Right lobe of liver (tissue), 6 donors: ENCODE measurements around the gene ADGRG4. TPM values are rescaled to one million over a fixed set of nuclear protein-coding genes. Genes with fewer than 3 reads are reported as not detected.
"Not testable (repeated sequence)": the region's sequence is repeated elsewhere in the genome, so short reads cannot be mapped to it uniquely, and the experiment has no call there.

Experiments used
- ATAC-seq, 4 donors: fragments of 200-7000 bp; cut with Tn5 transposase; one replicate each; pipeline ENCODE4 v1.9.1; 2020; ENCODE audit warnings: mild to moderate bottlenecking in 4 of 4, moderate library complexity in 4 of 4
- DNase-seq, 3 donors: peaks; one replicate each; pipeline ENCODE4 v3.0.0-alpha.2; 2020
- H3K27ac ChIP-seq, 3 donors: fragments of 200-600 bp; one replicate each; pipeline ENCODE4 v1.8.0; 2022
- H3K27me3 ChIP-seq, 2 donors: fragments of 200-600 bp; one replicate each; pipeline ENCODE4 v1.8.0; 2022
- H3K36me3 ChIP-seq, 4 donors: fragments of 200-600 bp; sonication (generic) in 1 of 4; one replicate each; pipeline versions ENCODE4 v1.5.1 to v1.8.0; 2017 to 2022; ENCODE audit warnings: control low read depth in 1 of 4
- H3K4me1 ChIP-seq, 4 donors: fragments of 200-600 bp; sonication (generic) in 1 of 4; one replicate each; pipeline versions ENCODE4 v1.5.1 to v1.8.0; 2017 to 2022; ENCODE audit warnings: control low read depth in 1 of 4
- H3K4me3 ChIP-seq, 3 donors: fragments of 200-600 bp; one replicate each; pipeline ENCODE4 v1.8.0; 2022
- H3K9me3 ChIP-seq, 4 donors: fragments of 200-600 bp; sonication (generic) in 1 of 4; one replicate each; pipeline versions ENCODE4 v1.5.1 to v1.8.0; 2017 to 2022; ENCODE audit warnings: control low read depth in 1 of 4
- POLR2A ChIP-seq: fragments of 450-650 bp; IDR thresholded peaks from one replicate; pipeline ENCODE4 v1.6.1; 2017; ENCODE audit warnings: antibody characterized with exemption, mild to moderate bottlenecking
- WGBS: methylation state at CpG from one replicate; pipeline ENCODE4 v1.1.6; 2018; ENCODE audit warnings: low coverage, low lambda C conversion rate; ENCODE audit not compliant: insufficient coverage; ENCODE audit errors: missing lambda C conversion rate; 5-methylcytosine and 5-hydroxymethylcytosine counted together
- intact Hi-C, 2 donors: fragments of 100-400 bp; cut with DNase I; formaldehyde crosslinking; loops; one replicate each; pipeline versions ENCODE4 v1.11.2 to v1.14.1; 2022
- total RNA-seq, 6 experiments: library from RNA; depleted of rRNA in 2 of 6; stranded (reverse); fragments of >200 nt in 2 of 6; fragmentation: NEBNext Ultra II Directional in 3 of 6; extraction: Animal tissue kit (Norgen Biotek cat#: 25700) in 3 of 6; gene quantifications; one replicate each; pipeline versions ENCODE4 v1.1.0 to v1.2.4, GENCODE V29; 2016 to 2023
- TF ChIP-seq, protein P1 (sequence below), 4 donors: fragments of 200-600 bp in 3 of 4; fragments of 450-650 bp in 1 of 4; IDR thresholded peaks; one replicate each; pipeline versions ENCODE4 v1.5.1 to v1.8.0; 2016 to 2022; ENCODE audit warnings: antibody characterized with exemption in 4 of 4, mild to moderate bottlenecking in 2 of 4
- donor health status: DM: no; HTN: yes; CAD: no.
- donor health status: DM: no; HTN: no; CAD: no.
- donor health status: DM: no; HTN: no; CAD: no.
- donor health status: DM: no; HTN: yes; CAD: no.
- donor health status: DM: no; HTN: yes; CAD: no.

ADGRG4 gene
- total RNA-seq, 6 experiments from 2014 or later: 0.04 to 0.09 TPM; not detected in 4

DNA sequence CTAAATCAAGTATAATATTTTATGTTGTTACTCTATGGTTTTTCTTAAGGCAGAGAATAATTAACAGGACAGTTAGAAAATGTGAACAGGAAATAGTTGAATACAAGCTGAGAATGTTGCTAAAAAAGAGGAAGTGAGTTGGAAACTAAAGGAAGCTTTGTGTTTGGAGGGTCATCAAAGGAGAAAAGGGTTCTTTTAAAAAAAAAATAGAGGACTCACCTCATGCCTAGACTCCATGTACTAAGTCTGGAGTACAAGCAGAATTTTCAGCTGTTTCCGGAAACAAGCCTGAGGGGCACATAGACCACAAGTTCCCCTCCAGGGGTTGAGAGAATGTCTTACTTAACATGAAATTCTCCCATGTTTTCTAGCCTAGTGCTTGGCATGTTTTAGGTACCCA lies 29.5 kb upstream of the ADGRG4 start:
- DNase-seq: no peak
- TF ChIP-seq, protein P1, sequence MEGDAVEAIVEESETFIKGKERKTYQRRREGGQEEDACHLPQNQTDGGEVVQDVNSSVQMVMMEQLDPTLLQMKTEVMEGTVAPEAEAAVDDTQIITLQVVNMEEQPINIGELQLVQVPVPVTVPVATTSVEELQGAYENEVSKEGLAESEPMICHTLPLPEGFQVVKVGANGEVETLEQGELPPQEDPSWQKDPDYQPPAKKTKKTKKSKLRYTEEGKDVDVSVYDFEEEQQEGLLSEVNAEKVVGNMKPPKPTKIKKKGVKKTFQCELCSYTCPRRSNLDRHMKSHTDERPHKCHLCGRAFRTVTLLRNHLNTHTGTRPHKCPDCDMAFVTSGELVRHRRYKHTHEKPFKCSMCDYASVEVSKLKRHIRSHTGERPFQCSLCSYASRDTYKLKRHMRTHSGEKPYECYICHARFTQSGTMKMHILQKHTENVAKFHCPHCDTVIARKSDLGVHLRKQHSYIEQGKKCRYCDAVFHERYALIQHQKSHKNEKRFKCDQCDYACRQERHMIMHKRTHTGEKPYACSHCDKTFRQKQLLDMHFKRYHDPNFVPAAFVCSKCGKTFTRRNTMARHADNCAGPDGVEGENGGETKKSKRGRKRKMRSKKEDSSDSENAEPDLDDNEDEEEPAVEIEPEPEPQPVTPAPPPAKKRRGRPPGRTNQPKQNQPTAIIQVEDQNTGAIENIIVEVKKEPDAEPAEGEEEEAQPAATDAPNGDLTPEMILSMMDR (IDR thresholded peaks at IDR 0.05): no peak
- TF ChIP-seq POLR2A: no peak
- ATAC-seq: no peak
- H3K4me3 ChIP-seq: no peak overlapping the region
- H3K27me3 ChIP-seq: no peaks in the 10 kb centered on the region
- no peaks in the 10 kb centered on the region for H3K9me3 ChIP-seq
- intact Hi-C loops: no loop called here
- H3K4me1 ChIP-seq: peaks cover 0 to 24% (median 5%) of the 10 kb centered on the region in 4 donors
- no peak overlapping the region for H3K27ac ChIP-seq
- WGBS: 50% methylated on average over 1 of the region's 1 CpG
- no peaks in the 10 kb centered on the region for H3K36me3 ChIP-seq

GRCh38 chrX:136272325-136272724 lies 28.4 kb upstream of the ADGRG4 start:
- 33% methylated on average over 1 of the region's 1 CpG for WGBS
- Histone ChIP-seq H3K4me1 (peaks cover 0 to 24% (median 5%) of the 10 kb centered on the region in 4 donors), H3K4me3 (no peak overlapping the region), H3K27ac (no peak overlapping the region), H3K27me3 (no peaks in the 10 kb centered on the region), H3K36me3 (no peaks in the 10 kb centered on the region), H3K9me3 (no peaks in the 10 kb centered on the region)
- no peak for ATAC-seq
- intact Hi-C loops: no loop called here
- no peak for DNase-seq
- no peak for TF ChIP-seq POLR2A
- TF ChIP-seq, protein P1 (IDR thresholded peaks at IDR 0.05): peak in 1 of 4 donors; percentile 10

DNA sequence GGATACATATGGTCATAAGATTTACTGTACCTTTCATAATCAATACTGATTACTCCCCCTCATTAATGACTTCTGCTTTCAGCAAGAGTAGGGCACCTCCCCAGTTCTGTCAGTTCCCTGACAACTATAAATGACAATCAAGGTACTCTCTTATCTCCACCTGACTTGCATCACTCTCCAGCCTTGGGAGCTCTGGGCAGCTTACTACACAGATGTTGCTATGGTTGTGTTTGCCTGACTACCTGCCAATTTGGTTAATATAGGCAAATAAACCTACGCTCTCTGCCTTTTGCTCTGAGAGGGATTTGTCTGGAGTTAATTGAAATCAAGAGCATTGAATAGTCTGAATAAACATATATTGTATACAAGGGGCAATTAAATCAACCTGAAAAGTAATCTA lies 26.8 kb upstream of the ADGRG4 start:
- ATAC-seq: peak; percentile 73 to 89 (median 77)
- intact Hi-C loops: no loop called here
- H3K4me3 ChIP-seq: no peak overlapping the region
- no peaks in the 10 kb centered on the region for H3K27me3 ChIP-seq
- H3K36me3 ChIP-seq: no peaks in the 10 kb centered on the region
- peaks cover 0 to 24% (median 5%) of the 10 kb centered on the region in 4 donors for H3K4me1 ChIP-seq
- TF ChIP-seq, protein P1 (IDR thresholded peaks at IDR 0.05): no peak
- no peak for TF ChIP-seq POLR2A
- peak in 2 of 3 donors; percentile 28 to 65 for DNase-seq
- no peaks in the 10 kb centered on the region for H3K9me3 ChIP-seq
- H3K27ac ChIP-seq: peak overlapping the region in 1 of 3 donors; percentile 75
- 8% methylated on average over 1 of the region's 1 CpG for WGBS

- Histone ChIP-seq H3K9me3 (no peaks in the 10 kb centered on the region), H3K27ac (peak overlapping the region in 2 of 3 donors; percentile 62 to 75), H3K27me3 (no peaks in the 10 kb centered on the region), H3K36me3 (no peaks in the 10 kb centered on the region), H3K4me3 (no peak overlapping the region), H3K4me1 (peaks cover 0 to 24% (median 5%) of the 10 kb centered on the region in 4 donors)
- DNase-seq (peak; percentile 28 to 78 (median 65)), ATAC-seq (peak; percentile 92 to 94 (median 93))
- WGBS: no CpG with 5 or more reads among the region's 4 CpGs
- intact Hi-C loops: no loop called here
- no peak for TF ChIP-seq POLR2A
- TF ChIP-seq, protein P1 (IDR thresholded peaks at IDR 0.05): no peak
These were observed 25.2 kb upstream of the ADGRG4 start for GRCh38 chrX:136275553-136275952.

- H3K27ac ChIP-seq, H3K36me3 ChIP-seq, intact Hi-C loops, H3K9me3 ChIP-seq, H3K27me3 ChIP-seq, DNase-seq, H3K4me3 ChIP-seq, ATAC-seq, H3K4me1 ChIP-seq: not testable (repeated sequence)
- WGBS: 76% methylated on average over 3 of the region's 5 CpGs
These were observed 14.4 kb upstream of the ADGRG4 start for GRCh38 chrX:136286375-136286774.
